ENCODE measurements around the gene CEBPA.
A peak's percentile ranks its signal among the peaks of the same experiment; 100 is the strongest.

Gene CEBPA

DNA sequence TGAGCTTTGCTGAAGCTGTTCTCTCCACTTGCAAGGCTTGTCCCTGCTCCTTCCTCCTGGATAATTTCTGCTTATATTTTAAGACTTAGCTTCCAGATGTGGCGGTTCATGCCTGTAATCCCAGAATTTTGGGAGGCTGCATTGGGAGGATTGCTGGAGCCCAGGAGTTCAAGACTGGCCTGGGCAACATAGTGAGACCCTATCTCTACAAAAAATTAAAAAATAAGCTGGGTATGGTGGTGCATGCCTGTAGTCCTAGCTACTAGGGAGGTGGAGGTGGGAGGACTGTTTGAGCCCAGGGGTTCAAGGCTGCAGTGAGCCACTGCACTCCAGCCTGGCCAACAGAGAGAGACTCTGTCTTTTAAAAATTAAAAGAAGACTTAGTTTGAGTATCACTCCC is 31.6 kb downstream of the CEBPA start:
- DNase-seq: no peak

- no peak for DNase-seq
Measured at GRCh38 chr19:33269016-33269415, 33.3 kb downstream of the CEBPA start.

DNA sequence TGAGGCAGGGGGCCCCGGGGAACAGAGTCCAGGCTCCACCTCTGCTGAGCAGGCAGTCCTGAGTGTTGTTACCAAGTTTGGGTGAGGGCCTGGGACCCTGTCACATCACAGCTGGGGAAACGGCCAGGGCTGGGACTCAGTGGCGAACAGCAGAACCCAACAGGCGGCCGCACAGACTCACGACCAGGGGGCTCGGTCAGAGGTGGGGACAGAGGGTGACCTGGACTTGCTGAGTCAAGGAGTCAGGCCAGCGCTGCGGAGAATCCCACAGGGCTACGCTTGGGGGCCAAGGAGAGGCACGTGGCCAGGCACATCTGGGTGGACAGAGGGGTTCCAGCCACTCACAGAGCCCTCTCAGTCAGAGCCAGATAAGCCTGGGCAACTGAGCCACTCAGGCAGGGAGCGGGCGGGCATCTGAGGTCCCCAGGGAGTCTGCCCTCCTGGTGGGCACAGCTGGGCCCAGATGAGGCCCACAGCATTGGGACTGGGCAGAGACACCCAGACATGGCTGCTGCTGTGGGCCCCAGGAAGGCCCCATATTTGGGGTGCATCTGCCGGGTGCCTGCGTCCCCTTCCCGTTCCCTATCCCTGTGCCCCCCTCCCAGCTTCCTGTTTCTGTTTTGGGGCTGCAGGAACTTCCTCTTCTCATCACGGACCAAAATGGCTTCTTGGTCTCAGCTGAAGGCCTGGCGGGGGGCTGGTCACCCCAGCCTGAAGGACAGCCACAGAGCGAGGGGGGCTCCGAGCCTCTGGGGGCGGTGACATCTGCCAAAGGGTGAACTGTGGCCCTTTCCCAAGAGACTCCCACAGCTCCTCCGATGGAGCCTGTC is 34.0 kb downstream of the CEBPA start:
- no peak for DNase-seq

GRCh38 chr19:33267706-33268105 is 34.6 kb downstream of the CEBPA start:
- DNase-seq: no peak

- DNase-seq: no peak
Measured at GRCh38 chr19:33266974-33267484, 35.3 kb downstream of the CEBPA start.

DNA sequence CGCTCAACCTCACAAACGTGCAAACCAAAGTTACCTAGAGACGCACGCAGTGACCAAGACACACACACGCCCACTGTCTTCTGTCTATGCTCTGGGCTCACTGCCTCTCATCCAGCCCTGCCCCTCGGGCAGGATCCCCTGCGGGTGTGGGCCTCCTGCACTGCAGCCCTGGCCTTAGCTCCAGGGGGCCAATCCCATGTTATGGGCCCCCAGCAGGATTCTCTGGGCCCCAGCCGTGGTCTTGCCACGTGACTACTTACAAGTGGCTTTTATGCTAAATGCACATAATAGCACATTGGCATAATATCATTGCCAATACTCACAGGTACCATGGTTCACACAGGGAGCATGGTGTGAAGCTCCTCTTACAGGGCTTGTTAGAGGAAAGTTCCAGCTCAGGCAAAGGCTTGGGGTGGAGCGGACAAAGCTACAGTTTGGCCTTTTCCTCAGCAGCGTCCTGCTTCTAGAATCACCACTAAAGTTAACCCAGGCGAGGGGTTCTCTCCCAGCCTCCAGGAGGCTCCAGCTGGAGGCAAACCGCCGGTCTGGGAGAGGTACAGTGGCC is 37.4 kb downstream of the CEBPA start:
- no peak for DNase-seq

DNA sequence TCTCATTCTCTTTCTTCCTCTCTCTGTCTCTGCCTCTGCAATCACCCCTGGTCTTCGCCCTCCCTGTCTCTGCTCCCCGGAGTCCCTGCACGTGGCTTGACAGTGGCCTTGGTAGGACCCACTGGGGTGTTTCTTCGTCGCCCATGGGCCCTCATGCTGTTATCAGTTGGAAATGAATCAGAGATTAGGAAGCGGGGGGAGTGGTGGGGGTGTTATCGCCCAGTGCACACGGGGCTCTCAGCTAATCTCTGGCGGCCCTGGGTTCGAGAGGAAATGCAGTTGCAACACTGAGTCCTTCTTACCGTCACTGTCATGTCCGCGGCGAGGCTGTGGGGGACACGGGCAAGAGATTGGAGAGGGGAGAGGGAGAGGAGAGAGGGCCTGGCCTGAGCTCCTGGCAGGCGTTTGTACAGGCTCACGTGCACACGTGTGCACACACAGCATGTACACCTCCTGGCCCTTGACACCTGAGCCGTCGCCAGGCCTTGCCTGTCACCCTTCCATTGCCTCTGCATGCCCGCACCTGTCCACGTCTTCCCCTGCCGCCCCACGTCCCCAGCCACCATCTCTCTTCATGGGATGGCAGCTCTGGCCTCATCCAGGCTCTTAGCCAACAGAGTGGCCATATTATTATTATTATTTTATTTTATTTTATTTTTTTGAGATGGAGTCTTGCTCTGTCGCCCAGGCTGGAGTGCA is 38.9 kb downstream of the CEBPA start:
- DNase-seq: no peak

GRCh38 chr19:33261511-33262189 is 40.7 kb downstream of the CEBPA start:
- no peak for DNase-seq

GRCh38 chr19:33260628-33261418 is 41.5 kb downstream of the CEBPA start:
- DNase-seq: peak in 1 of 2 donors; percentile 37

DNA sequence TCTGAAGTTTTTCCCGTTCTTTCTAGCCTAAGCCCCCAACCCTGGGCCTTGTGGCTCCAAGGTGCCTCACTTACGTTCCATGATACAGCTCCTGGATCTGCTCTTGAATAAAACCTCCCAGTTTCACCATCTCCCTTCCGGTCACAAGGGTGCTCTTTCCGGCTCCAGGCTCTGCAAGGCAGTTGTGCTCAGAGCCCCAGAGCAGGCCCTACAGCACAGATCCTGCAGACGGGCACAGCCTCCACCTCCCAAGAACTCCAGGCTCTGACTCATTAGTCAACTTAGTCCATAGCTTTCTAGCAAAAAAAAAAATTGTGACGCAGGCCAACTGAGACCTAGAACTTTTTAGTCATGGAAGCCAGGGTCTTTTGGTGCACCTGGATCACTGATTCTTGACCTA is 42.8 kb downstream of the CEBPA start:
- DNase-seq: no peak

- no peak for DNase-seq
Measured at GRCh38 chr19:33257828-33258227, 44.5 kb downstream of the CEBPA start.

DNA sequence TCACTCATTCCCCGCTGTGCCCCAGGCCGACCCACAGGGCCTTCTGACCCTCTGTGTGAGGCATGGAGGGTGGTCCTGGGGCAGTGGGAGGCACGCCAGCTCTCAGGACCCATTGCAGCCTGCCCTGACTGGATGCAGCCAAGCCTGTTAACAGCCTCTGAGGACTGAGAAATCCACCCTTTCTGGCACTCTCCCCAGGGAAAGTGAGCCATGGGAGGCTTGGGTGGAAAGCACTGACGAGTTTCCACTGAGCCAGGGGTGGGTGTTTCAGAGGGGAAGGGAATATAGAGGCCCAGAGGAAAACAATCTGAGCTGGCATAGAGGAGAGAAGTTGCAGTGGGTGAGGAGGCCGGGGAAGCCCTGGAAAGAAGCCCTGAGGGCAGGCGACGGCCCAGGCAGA is 46.1 kb downstream of the CEBPA start:
- DNase-seq: no peak

DNA sequence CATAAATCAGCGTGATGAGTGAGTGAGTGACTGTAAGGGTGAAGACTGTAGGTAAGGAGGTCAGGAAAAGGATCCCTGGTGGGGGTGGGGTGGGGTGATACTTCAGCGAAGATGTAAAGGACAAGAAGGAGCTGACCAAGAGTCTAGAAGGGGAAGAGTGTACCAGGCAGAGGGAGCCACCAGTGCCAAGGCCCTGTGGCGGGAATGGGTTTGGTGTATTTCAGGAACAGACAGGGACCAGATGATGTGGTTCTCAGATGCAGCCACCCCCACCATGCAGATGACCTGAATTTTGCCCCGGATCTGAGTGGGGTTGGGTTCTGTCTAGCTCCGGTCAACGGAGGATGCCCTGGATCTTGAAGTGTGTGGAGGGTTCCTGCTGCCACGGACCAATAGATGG is 46.6 kb downstream of the CEBPA start:
- no peak for DNase-seq

DNA sequence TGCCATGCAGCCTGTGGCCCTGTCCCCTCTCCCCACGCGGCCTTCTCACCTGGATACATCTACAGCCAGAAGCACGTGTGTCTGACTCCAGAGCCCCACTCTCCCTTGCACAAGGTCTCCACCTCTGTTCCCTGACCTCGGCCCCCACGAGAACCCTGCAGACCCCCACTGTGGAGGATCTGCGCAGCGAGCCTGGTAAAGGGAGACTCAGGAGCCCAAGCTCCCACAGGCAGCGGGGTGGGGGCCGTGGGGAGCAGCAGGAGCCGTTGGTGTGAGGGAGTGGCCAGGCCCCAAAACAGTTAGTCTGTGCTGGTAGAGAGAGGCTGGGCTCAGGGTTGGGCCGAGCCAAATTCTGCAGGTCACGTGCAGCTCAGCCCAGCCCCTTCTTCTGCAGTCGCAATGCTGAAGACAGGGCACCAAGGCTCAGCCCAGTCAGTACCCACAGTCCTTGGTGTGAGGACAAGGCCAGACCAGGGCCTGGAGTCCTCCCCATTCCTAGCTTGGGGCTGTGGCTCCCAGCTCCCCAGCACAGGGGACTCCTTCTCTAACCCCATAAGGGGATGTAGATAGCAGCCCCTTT is 48.0 kb downstream of the CEBPA start:
- DNase-seq: no peak

GRCh38 chr19:33252971-33253370 is 49.4 kb downstream of the CEBPA start:
- DNase-seq: peak in 1 of 2 donors; percentile 41

- DNase-seq: no peak
Measured at GRCh38 chr19:33252418-33252962, 49.8 kb downstream of the CEBPA start.

DNA sequence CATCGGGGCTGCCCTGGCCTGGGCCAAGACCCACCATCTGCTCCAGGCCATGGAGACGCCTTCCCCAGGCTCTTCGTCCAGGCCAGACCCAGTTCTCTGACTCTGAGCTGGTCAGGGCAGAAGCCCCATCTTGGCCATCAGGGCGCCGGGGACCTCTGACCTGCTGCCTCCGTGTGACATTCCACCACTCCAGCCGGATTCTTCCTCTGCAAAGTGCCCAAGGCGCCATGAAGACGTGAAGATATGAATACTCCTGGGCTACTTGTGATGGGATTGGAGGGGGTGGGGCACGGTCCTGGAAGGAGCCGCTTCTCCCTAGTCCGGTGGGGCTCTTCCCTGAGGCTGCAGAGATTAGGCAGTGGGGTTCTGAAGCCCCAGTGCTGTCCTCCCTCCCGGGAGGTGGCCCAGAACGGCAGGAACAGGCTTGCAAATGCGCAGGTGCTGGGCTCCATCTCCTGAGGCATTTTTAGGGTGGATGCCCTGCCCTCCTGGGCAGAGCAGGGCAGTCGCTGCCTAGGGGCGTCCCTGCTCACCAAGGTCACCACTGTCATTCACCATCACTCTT is 50.7 kb downstream of the CEBPA start:
- no peak for DNase-seq

GRCh38 chr19:33251076-33251475 is 51.3 kb downstream of the CEBPA start:
- DNase-seq: no peak

DNA sequence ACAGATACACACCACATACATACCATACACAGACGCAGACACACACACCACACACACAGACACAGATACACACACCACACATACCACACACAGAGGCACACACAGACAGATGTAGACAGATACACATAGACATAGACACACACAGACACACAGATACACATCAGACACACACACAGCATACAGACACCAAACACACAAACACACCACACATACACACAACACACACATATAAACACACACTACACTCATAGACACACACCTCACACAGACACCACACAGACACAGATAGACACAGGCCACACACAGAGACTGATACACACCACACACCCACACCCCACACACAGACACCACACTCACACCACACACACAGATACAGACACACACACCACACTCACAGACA is 51.8 kb downstream of the CEBPA start:
- DNase-seq: no peak

Data from hippocampal formation (tissue), 2 donors.